Heart right ventricle (tissue), 16 donors: ENCODE data around the gene SIK2. TPM values are rescaled to one million over a fixed set of nuclear protein-coding genes. Genes with fewer than 3 reads are reported as not detected.

ENCODE experiments used
- ATAC-seq, 8 donors: fragments of 200-7000 bp; cut with Tn5 transposase; one replicate each; pipeline ENCODE4 v1.9.1; 2020; ENCODE audit warnings: mild to moderate bottlenecking in 8 of 8, moderate library complexity in 8 of 8, moderate number of reproducible peaks in 1 of 8
- DNase-seq, 2 donors: peaks; one replicate each; pipeline ENCODE4 v3.0.0-alpha.2; 2020
- H3K27ac ChIP-seq, 10 donors: fragments of 200-600 bp; sonication (generic) in 2 of 10; one replicate each; pipeline versions ENCODE4 v1.5.0 to v1.8.0; 2020 to 2022; ENCODE audit warnings: mild to moderate bottlenecking in 3 of 10
- H3K27me3 ChIP-seq, 7 donors: fragments of 200-600 bp; one replicate each; pipeline ENCODE4 v1.8.0; 2021 to 2022; ENCODE audit warnings: mild to moderate bottlenecking in 2 of 7
- H3K36me3 ChIP-seq, 9 donors: fragments of 200-600 bp; sonication (generic) in 1 of 9; one replicate each; pipeline versions ENCODE4 v1.5.0 to v1.8.0; 2020 to 2022; ENCODE audit warnings: mild to moderate bottlenecking in 2 of 9
- H3K4me1 ChIP-seq, 9 donors: fragments of 200-600 bp; sonication (generic) in 1 of 9; one replicate each; pipeline versions ENCODE4 v1.5.0 to v1.8.0; 2020 to 2022; ENCODE audit warnings: mild to moderate bottlenecking in 4 of 9
- H3K4me3 ChIP-seq, 10 donors: fragments of 200-600 bp; sonication (generic) in 2 of 10; one replicate each; pipeline versions ENCODE4 v1.5.0 to v1.8.0; 2020 to 2022; ENCODE audit warnings: mild to moderate bottlenecking in 7 of 10, moderate library complexity in 2 of 10
- H3K9me3 ChIP-seq, 11 donors: fragments of 200-600 bp in 10 of 11; sonication (generic) in 2 of 11; one replicate each; pipeline versions ENCODE4 v1.5.0 to v1.8.0; 2013 to 2022; ENCODE audit warnings: mild to moderate bottlenecking in 2 of 11, control low read depth in 1 of 11, moderate library complexity in 1 of 11
- WGBS, 2 donors: extraction: QIAGEN DNeasy Blood & Tissue Kit; methylation state at CpG; one replicate each; pipeline ENCODE4 v1.1.7; 2013; ENCODE audit warnings: inconsistent platforms in 1 of 2; 5-methylcytosine and 5-hydroxymethylcytosine counted together
- intact Hi-C, 10 donors: fragments of 100-400 bp; cut with DNase I; formaldehyde crosslinking; loops; one replicate each; pipeline versions ENCODE4 v1.11.1 to v1.14.2; 2022
- polyA plus RNA-seq, 2 donors: library from polyadenylated mRNA; stranded (reverse); fragments of 200-250 nt; gene quantifications; one replicate each; pipeline ENCODE4 v1.2.3, GENCODE V29; 2013
- total RNA-seq, 10 donors: library from RNA; stranded (reverse); fragmentation: NEBNext Ultra II Directional in 3 of 10; extraction: Animal tissue kit (Norgen Biotek cat#: 25700) in 3 of 10; gene quantifications; one replicate each; pipeline versions ENCODE4 v1.2.1 to v1.2.4, GENCODE V29; 2021 to 2023
- TF ChIP-seq, protein P1 (sequence below), 9 donors: fragments of 200-600 bp; sonication (generic) in 2 of 9; IDR thresholded peaks; one replicate each; pipeline versions ENCODE4 v1.5.0 to v1.8.0; 2021 to 2022; ENCODE audit warnings: antibody characterized with exemption in 9 of 9, mild to moderate bottlenecking in 5 of 9, moderate library complexity in 1 of 9
- donor health status: Arrhythmogenic right ventricular cardiomyopathy.
- donor health status: ischemic (EF 13 %, LVEDD 7.1; RV severe dilation, severe dysfunction).
- donor health status: healthy with polysubstance abuse.
- donor health status: DM: no; HTN: yes; CAD: no.
- donor health status: DM: no; HTN: no; CAD: no.
- donor health status: ischemic (EF 25% LVEDD 6.9; RV normal size, moderate dysfunction).
- donor health status: ischemic (EF 25% LVEDD 5.7; RV mildly dilated, moderate dysfunction).
- donor health status: healthy.
- donor health status: DM: yes; HTN: yes; CAD: no.
- donor health status: Ischemic cardiomyopathy.
- donor health status: ischemic (EF 35%, LVEDD 5.7; RV mildly dilated, moderate dysfunction).
- donor health status: nonischemic (EF 11% LVEDD 7.7; RV severe dilation, severe dysfunction).
- donor health status: DM: yes; HTN: yes; CAD: no.
- donor health status: PGD.
- donor health status: ischemic (EF 29% LVEDD 5.4; RV normal size, mild dysfunction).
- donor health status: nonischemic (EF 23%, LVEDD 6.1; RV moderate dilation, normal function).

The SIK2 gene
- total and polyA plus RNA-seq, 12 donors = 4.1 to 41.6 (median 28.8) TPM

DNA sequence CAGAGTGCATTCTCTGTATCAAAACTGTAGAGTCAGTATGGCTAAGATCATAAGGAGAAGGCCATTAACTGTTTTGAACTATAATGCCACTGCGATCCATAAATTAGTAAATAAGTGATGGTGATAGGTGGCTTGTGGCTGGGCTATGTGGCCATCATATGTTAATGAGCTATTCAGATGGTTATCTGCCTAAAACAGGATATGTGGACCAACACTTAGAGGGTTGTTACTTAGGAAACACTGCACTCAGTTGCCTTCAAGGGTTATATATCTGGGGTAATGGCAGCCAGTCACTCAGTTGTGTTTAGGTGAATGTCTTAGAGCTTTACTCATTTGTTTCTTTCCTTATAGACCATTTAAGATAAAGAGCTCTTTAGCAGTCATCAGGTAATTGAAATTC, 97.9 kb downstream of the SIK2 start:
- DNase-seq (no peak), ATAC-seq (no peak)
- Histone ChIP-seq H3K9me3 (no peaks in the 10 kb centered on the region), H3K36me3 (peaks cover 0 to 60% (median 14%) of the 10 kb centered on the region in 9 donors), H3K27me3 (no peaks in the 10 kb centered on the region), H3K4me3 (no peak overlapping the region), H3K27ac (no peak overlapping the region), H3K4me1 (peaks cover 0 to 41% (median 9%) of the 10 kb centered on the region in 9 donors)
- TF ChIP-seq, protein P1, sequence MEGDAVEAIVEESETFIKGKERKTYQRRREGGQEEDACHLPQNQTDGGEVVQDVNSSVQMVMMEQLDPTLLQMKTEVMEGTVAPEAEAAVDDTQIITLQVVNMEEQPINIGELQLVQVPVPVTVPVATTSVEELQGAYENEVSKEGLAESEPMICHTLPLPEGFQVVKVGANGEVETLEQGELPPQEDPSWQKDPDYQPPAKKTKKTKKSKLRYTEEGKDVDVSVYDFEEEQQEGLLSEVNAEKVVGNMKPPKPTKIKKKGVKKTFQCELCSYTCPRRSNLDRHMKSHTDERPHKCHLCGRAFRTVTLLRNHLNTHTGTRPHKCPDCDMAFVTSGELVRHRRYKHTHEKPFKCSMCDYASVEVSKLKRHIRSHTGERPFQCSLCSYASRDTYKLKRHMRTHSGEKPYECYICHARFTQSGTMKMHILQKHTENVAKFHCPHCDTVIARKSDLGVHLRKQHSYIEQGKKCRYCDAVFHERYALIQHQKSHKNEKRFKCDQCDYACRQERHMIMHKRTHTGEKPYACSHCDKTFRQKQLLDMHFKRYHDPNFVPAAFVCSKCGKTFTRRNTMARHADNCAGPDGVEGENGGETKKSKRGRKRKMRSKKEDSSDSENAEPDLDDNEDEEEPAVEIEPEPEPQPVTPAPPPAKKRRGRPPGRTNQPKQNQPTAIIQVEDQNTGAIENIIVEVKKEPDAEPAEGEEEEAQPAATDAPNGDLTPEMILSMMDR (IDR thresholded peaks at IDR 0.05) = no peak
- intact Hi-C loops = loop anchor here in 2 of 10 donors (10.0 kb wide), 1 partner anchor 95 kb away; the partner anchor contains the start of gene SIK2 (in 2 of the 2)
- WGBS, 2 donors = 96 to 100% methylated on average over 1 of the region's 1 CpG

- Histone ChIP-seq H3K27ac (no peak overlapping the region), H3K36me3 (peaks cover 0 to 71% (median 19%) of the 10 kb centered on the region in 9 donors), H3K4me1 (peaks cover 0 to 43% (median 16%) of the 10 kb centered on the region in 9 donors), H3K27me3 (no peaks in the 10 kb centered on the region), H3K9me3 (no peaks in the 10 kb centered on the region), H3K4me3 (no peak overlapping the region)
- WGBS, 2 donors = 81 to 89% methylated on average over 5 of the region's 5 CpGs
- TF ChIP-seq, protein P1 (IDR thresholded peaks at IDR 0.05) = no peak
- intact Hi-C loops = loop anchor here in 2 of 10 donors (10.0 kb wide), 1 partner anchor 98 kb away; the partner anchor contains the start of gene SIK2 (in 2 of the 2)
- ATAC-seq (no peak), DNase-seq (no peak)
Measured at GRCh38 chr11:111702623-111703022, 100.4 kb downstream of the SIK2 start.

GRCh38 chr11:111703576-111703975, 101.3 kb downstream of the SIK2 start:
- Histone ChIP-seq H3K27me3 (no peaks in the 10 kb centered on the region), H3K4me1 (peaks cover 0 to 48% (median 16%) of the 10 kb centered on the region in 9 donors), H3K9me3 (no peaks in the 10 kb centered on the region), H3K4me3 (no peak overlapping the region), H3K36me3 (peaks cover 0 to 81% (median 19%) of the 10 kb centered on the region in 9 donors), H3K27ac (no peak overlapping the region)
- TF ChIP-seq, protein P1 (IDR thresholded peaks at IDR 0.05) = no peak
- ATAC-seq = no peak
- intact Hi-C loops = loop anchor here in 2 of 10 donors (10.0 kb wide), 1 partner anchor 99 kb away; the partner anchor contains the start of gene SIK2 (in 2 of the 2)
- 71% methylated on average over 1 of the region's 1 CpG for WGBS, 2 donors
- DNase-seq = no peak

DNA sequence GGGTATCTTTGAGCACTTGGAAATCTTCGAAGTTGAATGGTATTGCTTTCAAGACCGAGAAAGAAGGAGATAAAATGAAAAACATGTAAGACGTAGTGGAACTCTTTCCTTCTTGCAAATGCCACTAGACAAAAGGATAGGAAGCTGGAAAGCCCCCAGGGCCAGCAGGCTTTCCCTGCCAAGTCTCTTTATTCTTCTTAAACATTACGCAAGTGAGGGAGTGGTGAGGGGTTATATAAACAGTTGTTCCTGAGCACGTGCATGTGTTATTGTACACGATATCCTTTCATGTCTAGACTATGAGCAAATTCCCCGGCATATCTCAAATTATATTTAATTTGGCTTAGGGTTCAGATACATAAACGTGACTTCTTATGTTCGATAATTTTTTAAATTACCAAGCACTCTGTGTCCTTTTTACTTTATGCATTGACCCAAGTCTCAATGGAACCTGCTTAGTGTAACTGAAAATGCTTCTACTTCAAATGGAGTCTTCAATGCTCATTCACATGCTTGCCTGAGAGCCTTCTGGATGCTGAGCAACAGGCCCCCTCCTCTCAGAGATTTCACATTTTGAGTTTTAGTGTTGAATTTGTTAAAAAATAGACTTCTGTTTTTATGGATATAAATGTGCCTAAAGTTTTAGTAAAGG, 104.9 kb downstream of the SIK2 start:
- Histone ChIP-seq H3K27me3 (no peaks in the 10 kb centered on the region), H3K4me3 (no peak overlapping the region), H3K9me3 (no peaks in the 10 kb centered on the region), H3K27ac (peak overlapping the region in 6 of 10 donors; percentile 2 to 67 (median 37)), H3K4me1 (peaks cover 0 to 30% (median 11%) of the 10 kb centered on the region in 9 donors), H3K36me3 (peaks cover 0 to 98% (median 23%) of the 10 kb centered on the region in 9 donors)
- intact Hi-C loops = loop anchor here in 2 of 10 donors (10.0 kb wide), 1 partner anchor 102 kb away; the partner anchor contains the start of gene SIK2 (in 2 of the 2)
- 39 to 51% methylated on average over 9 of the region's 9 CpGs for WGBS, 2 donors
- DNase-seq (peak; percentile 38 to 61), ATAC-seq (peak; percentile 29 to 93 (median 86))
- TF ChIP-seq, protein P1 (IDR thresholded peaks at IDR 0.05) = no peak
